Measurements from ENCODE around the gene PPP1R3E. TPM values are rescaled to one million over a fixed set of nuclear protein-coding genes. Genes with fewer than 3 reads are reported as not detected.
"Not testable (repeated sequence)": the region's sequence is repeated elsewhere in the genome, so short reads cannot be mapped to it uniquely, and the experiment has no call there.

The PPP1R3E gene
- total RNA-seq, 4 donors from 2014 or later = 12.6 to 14.5 (median 13.9) TPM

DNA sequence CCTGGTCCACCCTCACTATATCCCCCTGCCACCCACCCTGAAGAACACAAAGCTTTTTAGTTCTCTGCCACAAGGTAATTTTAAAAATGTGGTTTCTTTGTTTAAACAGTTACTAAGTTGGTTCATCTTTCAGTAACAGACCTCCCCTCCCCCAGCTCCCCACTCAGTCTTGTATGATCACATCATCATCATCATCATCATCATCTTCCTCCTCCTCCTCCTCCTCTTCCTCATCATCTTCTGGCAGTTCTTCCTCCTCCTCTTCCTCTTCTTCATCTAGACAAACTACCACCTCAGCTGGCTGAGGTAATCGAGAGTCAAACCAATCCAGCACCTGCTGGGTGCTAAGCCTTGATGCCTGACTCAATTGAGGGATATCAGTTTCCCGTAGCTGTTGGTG is 27.2 kb downstream of the PPP1R3E start:
- DNase-seq = no peak
- 98% methylated on average over 2 of the region's 2 CpGs for WGBS, 2 donors
- no peaks in the 10 kb centered on the region for H3K4me1 ChIP-seq
- TF ChIP-seq POLR2A (IDR thresholded peaks at IDR 0.05) (no peak), CTCF (IDR thresholded peaks at IDR 0.05) (no peak)
- H3K36me3 ChIP-seq = peaks cover 0 to 9% of the 10 kb centered on the region in 2 donors
- H3K4me3 ChIP-seq (replicated peaks in 1 of 3) = no peak overlapping the region
- no peaks in the 10 kb centered on the region for H3K9me3 ChIP-seq
- no peak overlapping the region for H3K27ac ChIP-seq
- H3K27me3 ChIP-seq = no peaks in the 10 kb centered on the region
- intact Hi-C loops (cut with DNase I) = no loop called here

DNA sequence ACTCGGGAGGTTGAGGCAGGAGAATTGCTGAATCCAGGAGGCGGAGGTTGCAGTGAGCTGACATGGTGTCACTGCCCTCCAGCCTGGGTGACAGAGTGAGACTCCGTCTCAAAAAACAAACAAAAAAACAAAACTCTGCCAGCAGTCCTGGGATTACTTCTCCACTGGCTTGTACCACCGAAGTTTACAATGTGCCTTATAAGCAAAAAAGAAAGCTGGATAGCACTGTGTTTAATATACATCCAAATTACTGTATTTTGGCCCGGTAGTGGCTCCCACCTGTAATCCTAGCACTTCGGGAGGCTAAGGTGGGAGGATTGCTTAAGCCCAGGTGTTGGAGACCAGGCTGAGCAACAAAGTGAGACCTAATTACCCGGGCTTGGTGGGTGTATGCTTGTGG is 33.5 kb downstream of the PPP1R3E start:
- intact Hi-C loops (cut with DNase I) = no loop called here
- H3K4me3 ChIP-seq (replicated peaks in 1 of 3) = no peak overlapping the region
- no peaks in the 10 kb centered on the region for H3K27me3 ChIP-seq
- 85 to 91% methylated on average over 7 of the region's 7 CpGs for WGBS, 2 donors
- H3K9me3 ChIP-seq = no peaks in the 10 kb centered on the region
- no peak for DNase-seq
- TF ChIP-seq POLR2A (IDR thresholded peaks at IDR 0.05) = no peak
- TF ChIP-seq CTCF (IDR thresholded peaks at IDR 0.05) = no peak
- no peaks in the 10 kb centered on the region for H3K4me1 ChIP-seq
- H3K27ac ChIP-seq = no peak overlapping the region
- no peaks in the 10 kb centered on the region for H3K36me3 ChIP-seq

DNA sequence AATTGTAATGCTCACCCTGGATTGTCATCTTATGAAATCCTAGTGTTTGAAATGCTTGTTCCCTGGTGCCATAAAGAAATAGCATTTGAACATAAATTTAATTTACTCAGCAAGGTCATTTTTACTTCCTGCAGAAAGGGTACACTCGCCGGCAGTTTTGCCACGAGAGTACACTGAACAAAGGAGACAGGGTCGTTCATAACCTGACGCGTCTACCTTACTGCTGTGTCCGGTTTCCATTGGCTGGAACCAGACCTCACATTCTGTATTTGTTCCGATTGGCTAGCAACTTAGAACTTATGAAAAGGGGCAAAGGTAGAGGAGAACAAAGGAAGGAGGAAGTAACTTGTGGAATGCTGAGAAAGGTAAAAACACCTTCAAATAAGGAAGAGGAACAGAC is 41.8 kb downstream of the PPP1R3E start:
- H3K27me3 ChIP-seq; H3K27ac ChIP-seq; H3K9me3 ChIP-seq; DNase-seq; H3K36me3 ChIP-seq; H3K4me1 ChIP-seq; H3K4me3 ChIP-seq (replicated peaks in 1 of 3): not testable (repeated sequence)
- intact Hi-C loops (cut with DNase I) = loop anchor here (5.0 kb wide), 1 partner anchor 116 kb away; the partner anchor contains the start of gene CMTM5
- WGBS, 2 donors = 86 to 94% methylated on average over 8 of the region's 8 CpGs

GRCh38 chr14:23259426-23259825 is 43.2 kb downstream of the PPP1R3E start:
- no peak for TF ChIP-seq POLR2A (IDR thresholded peaks at IDR 0.05)
- TF ChIP-seq CTCF (IDR thresholded peaks at IDR 0.05) = no peak
- no peak for DNase-seq
- no peaks in the 10 kb centered on the region for H3K9me3 ChIP-seq
- H3K4me3 ChIP-seq (replicated peaks in 1 of 3) = no peak overlapping the region
- H3K27me3 ChIP-seq = no peaks in the 10 kb centered on the region
- no peak overlapping the region for H3K27ac ChIP-seq
- H3K4me1 ChIP-seq = peaks cover 0 to 4% of the 10 kb centered on the region in 2 donors
- H3K36me3 ChIP-seq = no peaks in the 10 kb centered on the region
- intact Hi-C loops (cut with DNase I) = no loop called here

GRCh38 chr14:23258256-23258655 is 44.4 kb downstream of the PPP1R3E start:
- Histone ChIP-seq H3K36me3 (no peaks in the 10 kb centered on the region), H3K27me3 (no peaks in the 10 kb centered on the region), H3K4me1 (peaks cover 0 to 4% of the 10 kb centered on the region in 2 donors), H3K4me3 (replicated peaks in 1 of 3) (no peak overlapping the region), H3K9me3 (peaks cover 4% of the 10 kb centered on the region), H3K27ac (no peak overlapping the region)
- no peak for DNase-seq
- TF ChIP-seq CTCF (IDR thresholded peaks at IDR 0.05) (no peak), POLR2A (IDR thresholded peaks at IDR 0.05) (no peak)
- 93 to 94% methylated on average over 5 of the region's 5 CpGs for WGBS, 2 donors
- intact Hi-C loops (cut with DNase I) = no loop called here
